H1 (cell line): ENCODE results near the gene LEKR1. TPM values are rescaled to one million over a fixed set of nuclear protein-coding genes. Genes with fewer than 3 reads are reported as not detected.

Experiments
- CTCF ChIA-PET: fragments of 300-600 bp; sonication (Branson Sonifier 250); formaldehyde crosslinking; loops from one replicate; lab custom pipeline; 2021; ENCODE audit not compliant: partially characterized antibody; lab: Charles Lee
- POLR2A ChIA-PET: fragments of 300-600 bp; sonication (Branson Sonifier 250); formaldehyde crosslinking; loops from one replicate; lab custom pipeline; 2021; ENCODE audit warnings: inconsistent platforms; ENCODE audit not compliant: partially characterized antibody; lab: Charles Lee
- DNase-seq, 2 experiments: peaks; one replicate each; pipeline versions ENCODE4 v3.0.0 to v3.0.0-alpha.2; 2010 to 2022; ENCODE audit warnings: low spot score in 2 of 2, low read depth in 1 of 2, mixed read lengths in 1 of 2
- FAIRE-seq: peaks from 2 replicates; lab custom pipeline; 2011; peaks lifted over from hg19 to GRCh38; lab: Jason Lieb, UNC
- H2AFZ ChIP-seq: 2 replicates; pipeline ENCODE4 v1.8.1; 2012; ENCODE audit warnings: low read length, inconsistent platforms
- H2AK5ac ChIP-seq: 2 replicates; pipeline ENCODE4 v1.6.1; 2013; ENCODE audit warnings: low read depth, low read length
- H2BK120ac ChIP-seq: replicated peaks from 2 replicates; pipeline ENCODE3; 2013; ENCODE audit warnings: low read depth, low read length, inconsistent platforms
- H2BK12ac ChIP-seq: 2 replicates; pipeline ENCODE4 v1.6.1; 2013; ENCODE audit warnings: low read depth, low read length
- H2BK15ac ChIP-seq: 2 replicates; pipeline ENCODE4 v1.6.1; 2013; ENCODE audit warnings: low read length
- H2BK20ac ChIP-seq: 2 replicates; pipeline ENCODE4 v1.6.1; 2013; ENCODE audit warnings: low read length
- H2BK5ac ChIP-seq: 2 replicates; pipeline ENCODE4 v1.6.1; 2013; ENCODE audit warnings: low read depth, low read length
- H3K14ac ChIP-seq: 2 replicates; pipeline ENCODE4 v1.6.1; 2013; ENCODE audit warnings: inconsistent platforms; ENCODE audit not compliant: insufficient read length
- H3K18ac ChIP-seq: 2 replicates; pipeline ENCODE4 v1.6.1; 2013; ENCODE audit warnings: low read length; ENCODE audit errors: extremely low read depth
- H3K23ac ChIP-seq: 2 replicates; pipeline ENCODE4 v1.6.1; 2013; ENCODE audit warnings: inconsistent platforms; ENCODE audit not compliant: insufficient read length
- H3K23me2 ChIP-seq: 2 replicates; pipeline ENCODE4 v1.6.1; 2013; ENCODE audit warnings: low read depth, low read length
- H3K27ac ChIP-seq: 2 replicates; pipeline ENCODE4 v1.6.1; 2011; ENCODE audit warnings: low read depth, low read length, inconsistent platforms
- H3K27me3 ChIP-seq, 4 experiments: replicated peaks in 1 of 4; 1 replicate in 1 of 4; 2 replicates in 3 of 4; pipeline versions ENCODE4 v1.6.1 to v1.8.1; 2011 to 2013; ENCODE audit warnings: low read length in 3 of 4, mild to moderate bottlenecking in 3 of 4, inconsistent platforms in 2 of 4, mixed read lengths in 2 of 4, moderate library complexity in 1 of 4; ENCODE audit not compliant: control insufficient read depth in 3 of 4, insufficient read depth in 3 of 4; ENCODE audit errors: extremely low read depth in 1 of 4
- H3K36me3 ChIP-seq, 4 experiments: 2 replicates each; pipeline versions ENCODE4 v1.6.1 to v1.8.1; 2011 to 2013; ENCODE audit warnings: mild to moderate bottlenecking in 4 of 4, low read length in 3 of 4, moderate library complexity in 2 of 4, control low read depth in 1 of 4, inconsistent platforms in 1 of 4; ENCODE audit not compliant: insufficient read depth in 4 of 4, control insufficient read depth in 2 of 4
- H3K4ac ChIP-seq: replicated peaks from 2 replicates; pipeline ENCODE3; 2013; ENCODE audit warnings: low read length, low read depth, mixed read lengths, inconsistent platforms; ENCODE audit not compliant: insufficient read length
- H3K4me1 ChIP-seq, 4 experiments: replicated peaks in 1 of 4; 1 replicate in 1 of 4; 2 replicates in 3 of 4; pipeline versions ENCODE4 v1.6.1 to v1.8.1; 2011 to 2013; ENCODE audit warnings: low read length in 3 of 4, inconsistent platforms in 2 of 4, mixed read lengths in 1 of 4; ENCODE audit not compliant: insufficient read depth in 4 of 4, control insufficient read depth in 3 of 4
- H3K4me2 ChIP-seq, 2 experiments: 2 replicates each; pipeline versions ENCODE4 v1.6.1 to v1.8.1; 2011 to 2013; ENCODE audit warnings: low read depth in 2 of 2, low read length in 2 of 2, control low read depth in 1 of 2, inconsistent platforms in 1 of 2, mild to moderate bottlenecking in 1 of 2; ENCODE audit not compliant: insufficient read depth in 1 of 2
- H3K4me3 ChIP-seq, 4 experiments: fragments of 200-600, 300-600 bp in 1 of 4; sonication (generic), shearing (Covaris generic), sonication (Bioruptor Twin) in 1 of 4; 2 replicates each; pipeline versions ENCODE4 v1.5.1 to v1.8.1; 2011 to 2016; ENCODE audit warnings: low read length in 4 of 4, low read depth in 3 of 4, control low read depth in 2 of 4, inconsistent platforms in 2 of 4, mild to moderate bottlenecking in 2 of 4, mixed read lengths in 1 of 4, moderate library complexity in 1 of 4; ENCODE audit not compliant: insufficient read depth in 2 of 4; ENCODE audit errors: extremely low read depth in 1 of 4
- H3K56ac ChIP-seq: replicated peaks from 2 replicates; pipeline ENCODE3; 2013; ENCODE audit warnings: low read depth, mild to moderate bottlenecking, mixed read lengths, low read length, inconsistent platforms; ENCODE audit not compliant: insufficient read length
- H3K79me1 ChIP-seq: 2 replicates; pipeline ENCODE4 v1.6.1; 2013; ENCODE audit warnings: low read depth, low read length, control low read depth
- H3K79me2 ChIP-seq, 2 experiments: 2 replicates each; pipeline versions ENCODE4 v1.6.1 to v1.8.1; 2012 to 2013; ENCODE audit warnings: low read length in 2 of 2, mild to moderate bottlenecking in 2 of 2, inconsistent platforms in 1 of 2; ENCODE audit not compliant: insufficient read depth in 2 of 2, control insufficient read depth in 1 of 2
- H3K9ac ChIP-seq, 4 experiments: replicated peaks in 1 of 4; 1 replicate in 1 of 4; 2 replicates in 3 of 4; pipeline versions ENCODE4 v1.6.1 to v1.8.1; 2011 to 2013; ENCODE audit warnings: low read depth in 3 of 4, low read length in 3 of 4, control low read depth in 2 of 4, mild to moderate bottlenecking in 2 of 4, moderate library complexity in 2 of 4, inconsistent platforms in 1 of 4; ENCODE audit errors: extremely low read depth in 1 of 4
- H3K9me3 ChIP-seq, 2 experiments: 2 replicates each; pipeline versions ENCODE4 v1.6.1 to v1.8.1; 2012 to 2013; ENCODE audit warnings: mild to moderate bottlenecking in 2 of 2, moderate library complexity in 2 of 2, control low read depth in 1 of 2, inconsistent platforms in 1 of 2, low read depth in 1 of 2, low read length in 1 of 2, mixed read lengths in 1 of 2; ENCODE audit not compliant: insufficient read depth in 2 of 2
- H4K20me1 ChIP-seq, 2 experiments: replicated peaks in 1 of 2; 2 replicates each; pipeline versions ENCODE3 to v1.8.1; 2011 to 2013; ENCODE audit warnings: inconsistent platforms in 2 of 2, low read length in 2 of 2, mild to moderate bottlenecking in 1 of 2; ENCODE audit not compliant: insufficient read depth in 2 of 2, control insufficient read depth in 1 of 2
- H4K5ac ChIP-seq: 2 replicates; pipeline ENCODE4 v1.6.1; 2013; ENCODE audit warnings: low read length, low read depth, mixed read lengths, inconsistent platforms; ENCODE audit not compliant: insufficient read length
- H4K8ac ChIP-seq: 2 replicates; pipeline ENCODE4 v1.8.0; 2013; ENCODE audit warnings: mild to moderate bottlenecking, moderate library complexity, low read length, inconsistent platforms; ENCODE audit not compliant: insufficient read depth; ENCODE audit errors: extremely low read depth
- H4K91ac ChIP-seq: replicated peaks from 2 replicates; pipeline ENCODE3; 2013; ENCODE audit warnings: low read length, mixed read lengths, inconsistent platforms; ENCODE audit not compliant: insufficient read length
- HDAC6 ChIP-seq: IDR thresholded peaks from one replicate; pipeline ENCODE4 v1.7.1; 2012; ENCODE audit warnings: low read depth, mild to moderate bottlenecking, inconsistent platforms, low read length, moderate library complexity
- NRF1 ChIP-seq: IDR thresholded peaks from 2 replicates; pipeline ENCODE4 v1.6.1; 2011; ENCODE audit warnings: mild to moderate bottlenecking, low read depth, low read length, improper control_type of control experiment
- POLR2A ChIP-seq, 2 experiments: IDR thresholded peaks; 1 replicate in 1 of 2; 2 replicates in 1 of 2; pipeline ENCODE4 v1.6.1; 2011; ENCODE audit warnings: low read depth in 2 of 2, low read length in 2 of 2, mild to moderate bottlenecking in 2 of 2; ENCODE audit errors: control extremely low read depth in 1 of 2
- POLR2AphosphoS5 ChIP-seq: IDR thresholded peaks from 2 replicates; pipeline ENCODE4 v1.6.1; 2011; ENCODE audit warnings: low read depth, low read length
- POU5F1 ChIP-seq: IDR thresholded peaks from 2 replicates; pipeline ENCODE4 v1.6.1; 2011; ENCODE audit warnings: low read depth, mild to moderate bottlenecking, low read length, moderate library complexity
- RBBP5 ChIP-seq: IDR thresholded peaks from 2 replicates; pipeline ENCODE4 v1.7.1; 2012; ENCODE audit warnings: low read depth, mild to moderate bottlenecking, inconsistent platforms, low read length, moderate library complexity, borderline replicate concordance
- RNF2 ChIP-seq: fragments of 200-900, 300-1000 bp; sonication (generic); IDR thresholded peaks from 2 replicates; pipeline ENCODE4 v1.7.1; 2016; ENCODE audit warnings: borderline replicate concordance, low read depth, mild to moderate bottlenecking, antibody characterized with exemption, low read length; ENCODE audit not compliant: poor library complexity, severe bottlenecking; ENCODE audit errors: missing control alignments
- SIN3A ChIP-seq, 2 experiments: IDR thresholded peaks in 1 of 2; conservative IDR thresholded peaks in 1 of 2; 2 replicates each; pipeline ENCODE4 v1.6.1; 2011 to 2012; ENCODE audit warnings: low read length in 2 of 2, improper control_type of control experiment in 1 of 2, low read depth in 1 of 2, mild to moderate bottlenecking in 1 of 2
- SIX5 ChIP-seq: IDR thresholded peaks from 2 replicates; pipeline ENCODE4 v1.6.1; 2011; ENCODE audit warnings: mild to moderate bottlenecking, low read depth, low read length
- SUZ12 ChIP-seq: fragments of 200-600 bp; sonication (generic); IDR thresholded peaks from 2 replicates; pipeline ENCODE4 v1.6.1; 2012; ENCODE audit warnings: mild to moderate bottlenecking, inconsistent platforms, low read length, moderate library complexity, mixed read lengths
- polyA plus RNA-seq, 7 experiments: library from polyadenylated mRNA; depleted of rRNA in 3 of 7; stranded (reverse) in 5 of 7; unstranded in 2 of 7; fragments of >200 nt in 5 of 7; fragments of 200-250 nt in 2 of 7; gene quantifications; 1 replicate in 5 of 7; 2 replicates in 1 of 7; 4 replicates in 1 of 7; pipeline versions ENCODE4 v1.2.1 to v1.2.3, GENCODE V29; 2011 to 2013; ENCODE audit warnings: missing spikeins in 2 of 7, mixed read lengths in 2 of 7
- total RNA-seq: library from RNA; stranded (reverse); fragmentation: NEBNext Ultra II Directional; extraction: Animal tissue kit (Norgen Biotek cat#: 25700); gene quantifications from 2 replicates; pipeline ENCODE4 v1.2.1, GENCODE V29; 2021

Gene LEKR1
- total and polyA plus RNA-seq, 2 of the 8 experiments (the other 6 are each of a cell fraction or from before 2014, with no cell fraction given), result 0.08 TPM; not detected in 1

GRCh38 chr3:157040456-157040855 lies 214.3 kb downstream of the LEKR1 start:
- Histone ChIP-seq H3K27me3 (no peaks in the 10 kb centered on the region; a peak in 2 of 7 replicates), H3K4me1 (peaks cover 0 to under 1% (median 0%) of the 10 kb centered on the region in 4 experiments; a peak in 2 of 7 replicates), H4K20me1 (no peaks in the 10 kb centered on the region), H2AFZ (no peak overlapping the region), H2AK5ac (no peak overlapping the region), H2BK12ac (no peak overlapping the region), H3K36me3 (no peaks in the 10 kb centered on the region), H4K5ac (no peak overlapping the region), H3K18ac (no peak overlapping the region)
- FAIRE-seq, result no peak
- ChIA-PET POLR2A (no interaction called here), CTCF (no interaction called here)
- no peak for DNase-seq
- TF ChIP-seq RNF2 (no peak), POLR2A (IDR thresholded peaks at IDR 0.05; ENCODE audit: control extremely low read depth in 1 of 2, low read depth in 2 of 2, low read length in 2 of 2) (no peak), SIN3A (conservative IDR thresholded peaks at IDR 0.05 in 1 of 2, IDR thresholded peaks at IDR 0.05 in 1 of 2; ENCODE audit: low read depth in 1 of 2, low read length in 2 of 2) (no peak), NRF1 (no peak), SIX5 (no peak), POLR2AphosphoS5 (no peak), POU5F1 (no peak), RBBP5 (no peak), SUZ12 (no peak), HDAC6 (no peak)
- TF ChIP-seq, all 59 proteins: peak for 0
- H3K56ac ChIP-seq, result no peak overlapping the region
- no peaks in the 10 kb centered on the region for H3K23me2 ChIP-seq
- no peak overlapping the region for H3K27ac ChIP-seq
- H4K8ac ChIP-seq, result no peak overlapping the region
- no peaks in the 10 kb centered on the region for H3K9me3 ChIP-seq
- no peak overlapping the region for H3K9ac ChIP-seq
- H4K91ac ChIP-seq, result no peak overlapping the region
- no peak overlapping the region for H3K14ac ChIP-seq
- no peaks in the 10 kb centered on the region for H3K79me1 ChIP-seq
- no peak overlapping the region for H2BK5ac ChIP-seq
- no peak overlapping the region for H3K23ac ChIP-seq
- no peak overlapping the region for H2BK15ac ChIP-seq
- no peak overlapping the region for H3K4ac ChIP-seq
- no peak overlapping the region for H3K4me2 ChIP-seq
- H2BK120ac ChIP-seq, result no peak overlapping the region
- no peak overlapping the region for H3K4me3 ChIP-seq
- no peak overlapping the region for H2BK20ac ChIP-seq
- H3K79me2 ChIP-seq, result no peaks in the 10 kb centered on the region
